Loucy (cell line): ENCODE results near the gene ATE1.

Experiments
- H2AFZ ChIP-seq: fragments of 200-600 bp; sonication (generic); 2 replicates; pipeline ENCODE4 v1.6.0; 2016; ENCODE audit warnings: antibody characterized with exemption, mild to moderate bottlenecking, low read length, moderate library complexity
- H3F3A ChIP-seq: fragments of 200-600 bp; 2 replicates; pipeline ENCODE4 v1.6.0; 2016; ENCODE audit warnings: antibody characterized with exemption, low read depth, mild to moderate bottlenecking
- H3K27me3 ChIP-seq: fragments of 200-600 bp; sonication (generic); 2 replicates; pipeline ENCODE4 v1.6.1; 2014; ENCODE audit warnings: low read length, mild to moderate bottlenecking; ENCODE audit not compliant: insufficient read depth, poor library complexity, severe bottlenecking
- H3K36me3 ChIP-seq: fragments of 200-600 bp; sonication (generic); 2 replicates; pipeline ENCODE4 v1.6.1; 2016; ENCODE audit warnings: low read length; ENCODE audit not compliant: insufficient read depth
- H3K4me1 ChIP-seq: fragments of 200-600 bp; sonication (generic); 2 replicates; pipeline ENCODE4 v1.5.1; 2014; ENCODE audit warnings: low read length, mild to moderate bottlenecking; ENCODE audit not compliant: insufficient read depth, poor library complexity, severe bottlenecking
- H3K4me2 ChIP-seq: fragments of 200-600 bp; sonication (generic); 2 replicates; pipeline ENCODE4 v1.6.0; 2014; ENCODE audit warnings: antibody characterized with exemption, low read length, low read depth, mild to moderate bottlenecking; ENCODE audit not compliant: poor library complexity, severe bottlenecking
- H3K4me3 ChIP-seq: fragments of 200-600 bp; sonication (generic); 2 replicates; pipeline ENCODE4 v1.5.1; 2014; ENCODE audit warnings: low read length, mild to moderate bottlenecking, mixed read lengths; ENCODE audit not compliant: poor library complexity, severe bottlenecking
- H3K79me2 ChIP-seq: fragments of 200-600 bp; sonication (generic); 2 replicates; pipeline ENCODE4 v1.6.1; 2014; ENCODE audit warnings: low read length; ENCODE audit not compliant: insufficient read depth
- H3K9ac ChIP-seq: fragments of 200-600 bp; sonication (generic); 2 replicates; pipeline ENCODE4 v1.6.0; 2014; ENCODE audit warnings: mild to moderate bottlenecking, low read depth, low read length, moderate library complexity; ENCODE audit not compliant: poor library complexity, severe bottlenecking
- H3K9me2 ChIP-seq: fragments of 200-600 bp; sonication (generic); replicated peaks from 2 replicates; pipeline ENCODE4 v1.6.1; 2016; ENCODE audit warnings: low read depth, low read length, mixed read lengths
- H3K9me3 ChIP-seq: fragments of 200-600 bp; sonication (generic); 2 replicates; pipeline ENCODE4 v1.6.1; 2014; ENCODE audit warnings: mild to moderate bottlenecking, antibody characterized with exemption, low read length, low read depth; ENCODE audit not compliant: insufficient read depth
- H4K20me1 ChIP-seq: fragments of 200-600 bp; sonication (generic); 2 replicates; pipeline ENCODE4 v1.6.0; 2014; ENCODE audit warnings: antibody characterized with exemption, low read length, mild to moderate bottlenecking; ENCODE audit not compliant: insufficient read depth, poor library complexity, severe bottlenecking
- EZH2phosphoT487 ChIP-seq: fragments of 200-600 bp; IDR thresholded peaks from 2 replicates; pipeline ENCODE4 v1.6.1; 2018; ENCODE audit warnings: antibody characterized with exemption, mild to moderate bottlenecking, moderate library complexity, borderline replicate concordance
- TF ChIP-seq, protein P1 (sequence below): fragments of 200-600 bp; sonication (generic); conservative IDR thresholded peaks from 2 replicates; pipeline ENCODE4 v1.5.1; 2014; ENCODE audit warnings: mild to moderate bottlenecking, antibody characterized with exemption, low read length

The ATE1 gene

DNA sequence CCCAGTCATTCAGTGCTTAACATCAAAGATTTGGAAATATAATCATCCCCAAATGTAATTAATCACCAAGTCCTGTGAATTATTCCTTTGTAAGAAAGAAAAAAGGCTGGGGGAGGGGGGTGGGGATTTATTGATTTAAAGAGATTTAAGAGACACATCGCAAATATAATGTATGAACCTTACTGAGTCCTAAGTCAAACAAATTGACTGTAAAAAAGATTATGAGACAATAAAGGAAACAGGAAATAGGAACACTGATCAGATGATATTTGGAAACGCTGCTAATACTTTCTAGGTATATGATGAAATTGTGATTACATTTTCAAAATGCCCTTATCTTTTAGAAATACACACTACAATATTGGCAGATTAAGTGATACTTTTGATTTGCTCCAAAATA, 92.5 kb downstream of the ATE1 start:
- no peaks in the 10 kb centered on the region for H3F3A ChIP-seq
- no peaks in the 10 kb centered on the region for H3K9me2 ChIP-seq
- no peak overlapping the region for H3K4me3 ChIP-seq
- no peaks in the 10 kb centered on the region for H3K9me3 ChIP-seq
- peaks cover 28% of the 10 kb centered on the region for H3K4me1 ChIP-seq
- no peaks in the 10 kb centered on the region for H3K27me3 ChIP-seq
- H3K9ac ChIP-seq, result no peak overlapping the region
- no peak overlapping the region for H2AFZ ChIP-seq
- peaks cover 10% of the 10 kb centered on the region; the same call in 1 of the 2 replicates for H3K36me3 ChIP-seq
- no peaks in the 10 kb centered on the region for H4K20me1 ChIP-seq
- H3K4me2 ChIP-seq, result peak overlapping the region; percentile 2
- no peaks in the 10 kb centered on the region for H3K79me2 ChIP-seq
- TF ChIP-seq EZH2phosphoT487, result no peak
- TF ChIP-seq, protein P1, sequence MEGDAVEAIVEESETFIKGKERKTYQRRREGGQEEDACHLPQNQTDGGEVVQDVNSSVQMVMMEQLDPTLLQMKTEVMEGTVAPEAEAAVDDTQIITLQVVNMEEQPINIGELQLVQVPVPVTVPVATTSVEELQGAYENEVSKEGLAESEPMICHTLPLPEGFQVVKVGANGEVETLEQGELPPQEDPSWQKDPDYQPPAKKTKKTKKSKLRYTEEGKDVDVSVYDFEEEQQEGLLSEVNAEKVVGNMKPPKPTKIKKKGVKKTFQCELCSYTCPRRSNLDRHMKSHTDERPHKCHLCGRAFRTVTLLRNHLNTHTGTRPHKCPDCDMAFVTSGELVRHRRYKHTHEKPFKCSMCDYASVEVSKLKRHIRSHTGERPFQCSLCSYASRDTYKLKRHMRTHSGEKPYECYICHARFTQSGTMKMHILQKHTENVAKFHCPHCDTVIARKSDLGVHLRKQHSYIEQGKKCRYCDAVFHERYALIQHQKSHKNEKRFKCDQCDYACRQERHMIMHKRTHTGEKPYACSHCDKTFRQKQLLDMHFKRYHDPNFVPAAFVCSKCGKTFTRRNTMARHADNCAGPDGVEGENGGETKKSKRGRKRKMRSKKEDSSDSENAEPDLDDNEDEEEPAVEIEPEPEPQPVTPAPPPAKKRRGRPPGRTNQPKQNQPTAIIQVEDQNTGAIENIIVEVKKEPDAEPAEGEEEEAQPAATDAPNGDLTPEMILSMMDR, result no peak

DNA sequence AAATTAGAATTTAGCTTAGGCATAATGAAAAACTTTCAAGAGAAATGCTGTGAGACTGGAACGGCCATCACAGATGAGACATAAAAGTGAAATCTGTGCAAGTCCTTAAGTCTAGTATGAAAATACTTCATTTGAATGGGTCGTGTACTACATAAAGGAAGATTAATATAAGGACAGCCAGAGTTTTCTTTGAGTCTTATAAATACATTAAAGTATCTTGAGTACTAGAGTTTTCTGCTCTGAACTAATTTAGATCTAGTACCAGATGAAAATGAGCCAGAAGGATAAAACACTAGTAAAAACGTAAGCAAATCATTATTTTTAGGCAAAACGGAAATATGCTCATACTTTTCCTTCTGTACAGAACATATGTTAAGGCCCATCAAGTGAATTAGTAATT, 93.1 kb downstream of the ATE1 start:
- H3K79me2 ChIP-seq, result no peaks in the 10 kb centered on the region
- H3K9ac ChIP-seq, result no peak overlapping the region
- no peak for TF ChIP-seq EZH2phosphoT487
- TF ChIP-seq, protein P1, result no peak
- H3K9me2 ChIP-seq, result no peaks in the 10 kb centered on the region
- H3K9me3 ChIP-seq, result no peaks in the 10 kb centered on the region
- H3K36me3 ChIP-seq, result peaks cover 10% of the 10 kb centered on the region; the same call in 1 of the 2 replicates
- no peak overlapping the region for H3K4me3 ChIP-seq
- H3F3A ChIP-seq, result no peaks in the 10 kb centered on the region
- no peak overlapping the region for H3K4me2 ChIP-seq
- no peaks in the 10 kb centered on the region for H4K20me1 ChIP-seq
- H3K4me1 ChIP-seq, result peaks cover 28% of the 10 kb centered on the region
- H3K27me3 ChIP-seq, result no peaks in the 10 kb centered on the region
- no peak overlapping the region for H2AFZ ChIP-seq

- H3K9ac ChIP-seq, result no peak overlapping the region
- no peak overlapping the region for H3K4me2 ChIP-seq
- H3K79me2 ChIP-seq, result no peaks in the 10 kb centered on the region
- no peaks in the 10 kb centered on the region for H3K9me3 ChIP-seq
- TF ChIP-seq EZH2phosphoT487, result no peak
- TF ChIP-seq, protein P1, result no peak
- peaks cover 22% of the 10 kb centered on the region for H3K4me1 ChIP-seq
- no peak overlapping the region for H2AFZ ChIP-seq
- H3K4me3 ChIP-seq, result no peak overlapping the region
- peaks cover 13% of the 10 kb centered on the region; the same call in 1 of the 2 replicates for H3K36me3 ChIP-seq
- H3F3A ChIP-seq, result no peaks in the 10 kb centered on the region
- H3K27me3 ChIP-seq, result no peaks in the 10 kb centered on the region
- H3K9me2 ChIP-seq, result no peaks in the 10 kb centered on the region
- no peaks in the 10 kb centered on the region for H4K20me1 ChIP-seq
Measured at GRCh38 chr10:121833387-121833786, 94.4 kb downstream of the ATE1 start.
